HG03025 (cell line): ENCODE data around the gene AFAP1.

ENCODE experiments used
- ATAC-seq: cut with Tn5 transposase; IDR thresholded peaks from one replicate; pipeline ENCODE4 v1.9.1; 2021; ENCODE audit warnings: mild to moderate bottlenecking, moderate library complexity; ENCODE audit not compliant: unreplicated experiment, low FRiP score

AFAP1 gene

DNA sequence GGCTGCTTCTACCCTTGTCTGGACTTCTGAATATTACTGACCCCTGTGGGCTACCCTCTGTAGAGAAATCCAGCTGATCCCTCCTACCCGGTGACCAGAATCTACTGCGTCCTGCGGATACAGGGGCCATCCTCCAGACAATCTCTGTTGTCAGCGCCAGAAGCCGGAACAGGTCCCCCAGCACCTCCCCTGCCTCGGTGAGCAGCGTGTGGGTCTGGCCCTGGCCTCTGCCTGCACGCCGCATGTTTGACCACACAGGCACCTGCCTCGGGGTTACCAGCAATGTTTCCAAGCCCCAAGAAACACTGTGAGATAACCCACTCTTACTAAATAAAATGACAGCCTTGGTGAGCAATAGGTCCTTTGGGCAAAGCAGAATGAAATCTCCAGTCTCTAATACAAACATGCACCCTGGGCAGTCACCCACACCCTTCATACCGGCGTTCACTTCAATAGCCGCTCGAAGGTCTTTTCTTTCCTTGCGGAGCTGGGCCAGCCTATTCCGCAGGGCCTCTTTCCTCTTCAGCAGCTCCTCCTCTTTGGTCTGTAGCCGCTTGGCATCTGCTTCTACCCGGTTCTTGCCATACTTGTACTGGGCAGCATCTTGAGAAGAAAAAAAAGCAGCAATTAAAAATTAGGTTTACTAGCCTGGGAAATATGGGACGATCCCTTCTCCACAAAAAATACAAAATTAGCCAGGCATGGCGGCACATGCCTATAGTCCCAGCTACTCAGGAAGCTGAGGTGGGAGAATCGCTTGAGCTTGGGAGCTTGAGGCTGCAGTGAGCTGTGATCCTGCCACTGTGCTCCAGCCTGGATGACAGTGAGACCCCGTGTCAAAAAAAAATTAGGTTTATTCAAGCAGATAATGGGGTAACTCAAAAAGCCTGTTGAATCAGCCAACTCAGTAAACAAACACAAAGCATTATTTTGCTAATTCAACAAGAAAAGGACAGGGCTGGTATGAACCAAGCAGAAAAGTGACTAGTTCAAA lies 165.1 kb downstream of the AFAP1 start:
- ATAC-seq: no peak

DNA sequence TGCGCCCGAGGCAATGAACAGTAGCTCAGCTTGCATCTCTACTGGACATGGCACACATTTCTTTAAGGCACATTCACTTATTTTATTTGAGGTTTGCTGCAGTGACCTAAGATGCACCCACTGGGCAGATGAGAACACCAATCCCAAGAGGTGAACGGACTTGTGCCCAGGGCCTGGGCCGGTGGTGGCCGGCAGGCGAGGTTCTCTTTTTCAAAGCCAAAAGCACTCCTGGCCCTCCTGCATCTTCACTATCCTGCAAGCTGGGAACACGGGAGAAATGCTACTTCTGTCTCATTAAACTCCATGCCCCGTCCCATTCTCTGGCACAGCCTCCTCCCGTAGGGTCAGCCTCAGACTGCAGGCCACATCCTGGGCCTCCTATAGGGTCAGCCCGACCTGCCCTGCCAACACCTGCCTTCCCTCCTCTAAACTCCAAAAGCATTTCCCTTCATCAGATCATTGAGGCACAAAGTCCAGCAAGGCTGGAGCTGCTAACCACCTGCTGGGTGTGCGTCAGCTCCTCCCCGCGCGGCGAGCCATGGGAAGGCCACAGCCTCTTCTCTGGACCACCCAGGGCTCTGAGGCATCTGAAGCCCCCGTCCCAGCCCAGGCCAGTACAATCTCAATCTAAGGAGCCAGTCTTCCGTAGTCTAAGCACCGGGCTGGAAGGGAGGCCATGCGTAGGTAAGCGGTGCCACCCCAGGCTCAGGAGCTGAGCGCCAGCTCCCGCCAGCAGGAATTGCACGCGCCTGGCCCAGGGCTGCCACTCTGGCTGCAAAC lies 166.1 kb downstream of the AFAP1 start:
- no peak for ATAC-seq

DNA sequence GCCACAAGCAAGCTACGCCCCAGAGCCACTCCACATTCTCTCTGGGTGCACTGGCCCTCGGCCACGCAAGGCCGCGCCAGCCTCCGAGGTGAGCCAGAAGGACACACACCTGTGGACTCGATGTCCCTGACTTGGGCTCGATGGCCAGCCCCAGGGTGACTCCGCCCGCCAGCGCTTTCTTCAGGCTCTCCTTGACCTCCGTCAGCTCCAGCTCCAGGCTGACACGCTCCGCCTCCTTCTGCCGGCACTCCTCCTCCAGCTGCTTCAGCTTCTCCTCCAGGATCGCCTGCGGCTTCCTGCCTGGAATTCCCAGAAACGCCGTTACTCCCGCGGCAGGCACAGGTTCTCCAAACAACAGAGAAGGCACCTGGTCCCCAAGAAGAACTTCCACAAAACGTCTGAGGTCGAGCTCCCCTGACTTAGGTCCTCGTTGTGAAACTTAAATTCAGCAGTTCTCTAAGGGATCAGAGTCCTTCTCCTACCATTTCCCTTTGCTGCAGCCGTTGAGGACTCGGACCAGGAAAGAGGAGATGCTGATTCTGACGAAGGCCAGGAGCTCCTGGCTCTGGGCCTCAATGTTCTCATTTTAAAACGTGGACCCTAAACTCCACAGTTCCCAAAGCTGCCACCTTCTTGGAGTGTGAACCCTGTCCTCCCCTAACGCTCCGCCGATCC lies 166.8 kb downstream of the AFAP1 start:
- ATAC-seq: no peak

DNA sequence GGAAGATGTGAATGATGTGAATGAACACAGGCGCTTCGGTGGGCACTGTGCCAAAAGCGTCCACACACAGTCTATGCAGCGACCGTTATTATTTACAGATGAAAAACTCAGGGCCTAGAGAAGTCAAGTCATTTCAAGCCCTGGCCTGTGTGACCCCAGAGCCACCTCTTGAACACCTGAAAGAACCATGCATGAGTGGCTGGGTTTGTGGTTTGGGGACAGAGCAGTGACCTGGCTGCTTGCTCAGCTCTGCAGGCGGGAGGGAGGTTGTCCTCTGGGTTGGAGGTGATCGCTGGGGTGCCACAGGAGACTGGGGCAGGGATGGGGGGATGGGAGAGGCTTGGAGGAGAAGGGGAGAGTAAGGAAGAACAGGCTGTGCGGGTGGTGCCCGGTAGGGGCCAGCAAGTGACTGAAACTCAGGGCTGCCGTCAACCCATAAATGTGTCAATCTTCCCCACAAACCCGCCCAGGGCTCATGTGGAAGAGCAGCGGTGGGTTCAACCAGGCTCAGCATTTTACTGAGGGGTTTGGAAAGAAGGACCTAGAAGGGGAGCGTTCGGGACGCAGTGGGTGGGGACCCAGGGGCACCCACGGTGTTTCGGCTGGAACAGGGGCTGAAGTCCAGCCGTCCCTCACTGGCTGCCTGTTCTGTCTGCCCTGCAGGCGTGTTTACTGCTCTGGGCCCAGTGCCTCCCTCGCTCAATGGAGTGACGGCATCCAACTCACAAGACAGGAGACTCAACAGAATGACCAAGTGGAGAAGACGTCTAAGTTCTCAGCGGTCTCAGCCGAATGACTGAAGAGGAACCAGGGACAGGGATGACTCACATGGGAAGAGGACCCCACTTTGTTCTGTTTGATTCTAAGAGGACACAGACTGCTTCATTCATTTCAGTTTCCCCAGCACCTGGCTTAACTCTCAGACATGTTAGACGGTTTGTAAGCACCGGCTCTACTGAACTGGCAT lies 167.8 kb downstream of the AFAP1 start:
- peak; percentile 86 for ATAC-seq

DNA sequence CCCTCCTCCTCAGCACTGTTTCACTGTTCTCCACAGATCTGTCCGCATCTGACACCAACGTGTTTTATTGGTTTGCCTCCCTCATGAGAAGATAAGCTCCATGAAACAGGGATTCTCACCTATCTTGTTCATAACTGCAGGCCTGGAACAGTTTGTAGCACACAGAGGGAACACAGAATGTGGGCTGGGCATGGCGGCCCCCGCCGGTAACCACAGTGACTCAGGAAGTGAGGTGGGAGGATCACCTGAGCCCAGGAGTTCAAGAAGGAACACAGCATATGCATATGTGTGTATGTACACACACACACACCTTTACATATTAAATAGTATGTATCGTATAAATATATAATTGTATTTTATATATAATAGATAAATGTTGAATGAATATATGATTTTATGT lies 168.6 kb downstream of the AFAP1 start:
- no peak for ATAC-seq

DNA sequence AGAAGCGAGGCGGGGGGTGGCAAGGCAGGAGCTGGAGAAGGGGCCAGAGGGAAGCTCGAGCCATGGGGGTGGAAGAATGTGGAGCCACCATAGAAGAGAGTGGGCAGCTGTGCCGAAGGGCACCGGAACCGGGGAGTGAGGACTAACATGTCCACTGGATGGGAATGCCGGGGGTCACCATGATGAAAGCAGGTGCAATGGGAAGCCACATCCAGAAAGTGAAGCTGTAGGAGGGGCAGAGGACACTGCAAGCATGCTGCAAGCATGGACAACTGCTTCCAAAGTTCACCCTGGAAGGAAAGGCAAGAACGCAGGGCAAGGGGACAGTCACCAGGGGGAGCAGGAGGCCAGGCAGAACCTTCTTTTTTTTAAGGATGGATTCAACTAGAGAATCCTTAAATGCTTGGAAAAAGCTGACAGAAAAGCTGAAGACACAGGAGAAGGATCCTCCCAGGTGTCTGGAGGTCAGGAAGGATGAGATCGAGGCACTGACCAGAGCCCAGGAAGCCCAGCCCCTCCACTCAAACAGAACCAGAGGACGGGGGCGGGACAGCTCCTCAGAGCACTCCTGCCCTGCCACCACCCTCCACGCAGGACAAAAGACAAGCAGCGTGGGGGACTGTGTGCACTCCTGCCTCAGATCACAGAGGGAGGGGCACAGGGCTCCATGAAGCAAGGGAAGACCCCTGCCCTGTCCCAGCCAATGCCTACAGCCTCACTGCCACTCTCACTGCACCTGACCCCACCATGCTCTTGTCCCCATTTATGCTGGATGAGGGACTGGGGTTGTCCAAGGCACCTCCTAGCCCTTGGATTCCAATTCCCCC lies 169.2 kb downstream of the AFAP1 start:
- no peak for ATAC-seq

DNA sequence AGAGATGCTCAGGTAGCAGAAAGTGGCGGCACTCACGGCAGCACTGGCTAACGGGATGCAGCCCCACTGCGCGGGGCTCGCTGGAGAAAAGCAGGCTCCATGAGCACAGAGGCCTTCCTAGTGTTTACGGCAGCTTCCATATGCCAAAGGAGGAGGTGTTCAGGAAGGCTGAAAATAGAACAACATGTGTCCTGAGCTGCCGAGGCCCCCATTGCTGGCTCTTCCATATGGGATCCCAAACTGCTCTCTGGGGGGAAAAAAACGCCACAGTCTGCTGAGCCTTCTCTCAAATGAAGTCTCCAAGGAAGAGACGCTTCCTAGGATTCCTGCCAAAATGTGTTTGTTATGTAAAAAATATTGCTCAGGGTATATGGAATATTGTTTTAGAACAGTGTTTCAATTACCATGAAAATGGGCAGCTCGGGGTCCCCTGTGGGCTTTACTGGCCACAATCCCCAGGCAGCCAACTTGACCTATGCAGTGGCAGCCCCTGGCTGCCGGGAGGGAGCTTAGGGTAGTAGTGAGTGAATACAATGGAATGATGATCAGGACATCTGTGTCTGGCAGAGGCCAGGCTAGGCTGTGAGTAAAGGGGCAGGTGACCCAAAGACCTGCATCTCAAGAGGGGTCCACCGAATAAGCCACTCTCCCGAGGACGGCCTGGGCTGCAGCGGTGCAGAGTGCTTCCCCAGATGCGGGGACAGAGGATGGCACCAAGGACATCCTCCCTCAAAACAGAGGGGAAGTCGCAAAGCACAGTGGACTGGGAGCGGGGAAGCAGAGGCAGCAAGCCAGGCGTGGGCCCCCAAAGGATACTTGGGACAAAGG lies 170.1 kb downstream of the AFAP1 start:
- ATAC-seq: no peak

DNA sequence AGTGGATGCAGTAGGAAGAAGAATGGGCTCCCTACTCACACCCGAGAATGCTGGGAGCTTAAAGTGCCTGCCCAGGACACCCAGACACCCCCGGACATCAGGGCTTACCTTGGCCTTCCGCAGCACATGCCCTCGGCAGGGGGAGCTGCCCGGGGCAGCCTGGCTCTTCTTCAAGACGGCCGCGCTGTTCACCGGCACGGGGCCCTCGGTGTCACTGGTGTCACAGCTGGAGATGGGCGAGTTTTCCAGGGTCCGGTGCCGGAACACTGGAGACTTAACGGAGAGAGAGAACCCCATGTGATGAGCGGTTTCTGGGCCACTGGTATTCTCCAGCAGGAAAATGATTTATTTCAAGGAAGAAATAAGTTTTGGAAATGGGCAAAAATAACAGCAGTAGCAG lies 170.9 kb downstream of the AFAP1 start:
- ATAC-seq: no peak

DNA sequence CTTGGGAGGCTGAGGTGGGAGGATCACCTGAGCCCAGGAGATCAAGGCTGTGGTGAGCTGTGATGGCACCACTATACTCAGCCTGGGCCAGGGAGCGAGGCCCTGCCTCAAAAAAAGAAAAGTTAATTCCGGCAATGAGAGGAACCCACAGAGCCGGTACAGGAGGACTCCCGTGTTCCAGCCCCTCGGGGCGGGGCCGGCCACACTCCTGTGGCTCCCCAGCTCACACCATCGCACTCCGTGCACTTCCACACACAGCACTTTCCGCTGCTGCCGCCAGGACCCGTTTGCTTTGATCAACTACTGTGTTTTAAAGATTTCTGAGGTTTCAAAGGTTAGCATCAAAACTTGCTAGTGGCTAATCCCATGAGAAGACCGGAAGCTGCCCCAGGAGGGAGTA lies 171.7 kb downstream of the AFAP1 start:
- ATAC-seq: no peak

DNA sequence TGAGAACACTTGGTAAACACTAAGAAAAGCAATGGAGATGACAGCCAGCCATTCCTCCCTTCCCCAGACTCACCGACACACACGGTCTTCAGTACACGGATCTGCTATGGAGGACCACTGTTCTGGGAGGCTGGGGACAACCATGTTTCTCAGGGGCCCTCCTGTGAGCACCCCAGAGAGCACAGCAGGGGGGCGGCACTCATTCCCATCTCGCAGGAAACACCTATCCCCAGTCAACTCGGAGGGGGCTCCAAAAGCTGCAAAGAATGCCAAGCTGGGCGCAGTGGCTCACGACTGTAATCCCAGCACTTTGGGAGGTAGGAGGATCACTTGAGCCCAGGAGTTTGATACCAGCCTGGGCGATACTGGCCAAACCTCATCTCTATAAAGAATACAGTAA lies 172.1 kb downstream of the AFAP1 start:
- no peak for ATAC-seq

DNA sequence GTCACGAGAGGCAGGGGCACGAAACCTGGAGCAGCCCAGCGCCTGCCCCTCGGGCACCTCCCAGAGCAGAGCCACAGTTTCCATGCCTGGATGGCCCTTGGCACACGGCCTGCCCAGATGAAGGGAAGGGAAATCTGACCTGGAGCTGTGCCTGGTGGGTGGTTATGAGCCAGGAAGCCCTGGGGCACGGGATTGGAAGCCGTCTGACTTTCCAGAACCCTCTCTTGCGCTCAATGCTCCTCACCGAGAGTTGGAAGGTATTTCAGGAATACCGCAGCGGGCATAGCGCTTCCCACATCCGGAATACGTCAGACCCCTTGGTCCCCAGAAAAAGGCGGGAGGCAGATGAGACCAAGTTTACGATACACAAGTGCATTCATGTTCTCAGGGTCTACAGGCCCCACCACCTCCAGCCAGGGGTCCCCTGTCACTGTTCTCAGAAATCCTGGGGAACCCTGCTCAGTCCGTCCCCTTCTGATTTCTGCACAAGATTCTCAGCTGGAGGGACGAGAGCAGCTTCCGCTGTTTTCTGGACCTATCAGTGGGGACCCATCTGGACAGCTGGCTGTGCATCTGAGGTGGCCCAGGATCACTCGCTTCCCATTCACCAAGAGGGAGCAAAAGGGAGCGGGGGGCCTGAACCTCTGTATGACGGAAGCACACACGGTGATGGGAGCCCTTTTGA lies 172.9 kb downstream of the AFAP1 start:
- ATAC-seq: no peak

DNA sequence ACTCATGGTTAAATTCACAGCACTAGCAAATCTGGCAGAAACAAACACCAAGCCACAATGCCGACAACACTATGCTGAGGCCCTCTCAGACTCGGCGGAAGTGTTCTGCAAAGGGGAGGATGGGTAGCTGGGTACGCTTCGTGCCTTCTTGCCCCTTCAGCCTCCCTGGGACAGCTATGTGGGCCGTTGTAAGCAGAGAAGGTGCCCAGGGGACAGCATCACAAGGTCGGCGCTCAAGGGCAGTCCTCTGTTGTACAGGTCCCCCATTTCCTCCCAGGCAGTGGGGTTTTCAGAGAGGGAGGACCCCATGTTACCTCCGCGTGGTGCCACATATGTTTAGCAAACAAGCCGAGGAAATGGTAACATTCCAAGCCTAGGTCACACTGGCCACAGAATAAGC lies 173.6 kb downstream of the AFAP1 start:
- ATAC-seq: no peak

DNA sequence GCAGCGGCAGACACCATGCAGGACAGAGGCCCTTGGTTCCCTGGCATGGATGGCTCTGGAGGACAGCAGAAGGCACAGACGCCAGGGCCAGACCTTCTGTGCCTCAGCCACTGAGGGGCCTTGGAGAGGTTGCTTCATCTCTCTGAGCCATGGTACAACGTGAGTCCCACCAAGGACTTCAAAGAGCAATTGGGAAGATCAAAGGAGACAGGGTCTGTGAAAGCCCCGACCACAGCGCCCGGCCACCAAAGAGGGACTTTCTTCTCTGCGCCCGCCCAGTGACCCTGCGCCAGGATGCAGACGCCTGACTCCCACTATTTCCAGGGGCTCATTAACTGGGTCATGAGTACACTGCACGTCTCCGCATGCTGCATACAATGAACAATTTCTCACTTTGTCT lies 174.0 kb downstream of the AFAP1 start:
- no peak for ATAC-seq

DNA sequence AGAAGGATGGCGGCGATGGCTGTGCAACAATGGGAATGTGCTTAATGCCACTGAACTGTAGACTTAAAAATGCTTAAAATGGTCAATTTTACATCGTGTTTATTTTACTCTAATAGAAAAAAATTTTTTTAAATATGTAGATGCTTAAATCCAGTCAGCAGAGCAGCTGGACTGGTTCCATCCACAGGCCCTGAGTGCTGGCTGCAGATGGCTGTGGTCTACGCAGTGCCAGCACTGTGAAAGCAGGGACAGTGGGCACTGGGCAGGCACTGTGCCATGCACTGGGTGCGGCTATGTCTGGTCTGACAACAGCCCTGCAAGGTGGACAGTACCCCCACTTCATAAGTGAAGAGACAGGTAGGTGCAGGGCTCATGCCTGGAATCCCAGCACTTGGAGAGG lies 175.2 kb downstream of the AFAP1 start:
- ATAC-seq: no peak

DNA sequence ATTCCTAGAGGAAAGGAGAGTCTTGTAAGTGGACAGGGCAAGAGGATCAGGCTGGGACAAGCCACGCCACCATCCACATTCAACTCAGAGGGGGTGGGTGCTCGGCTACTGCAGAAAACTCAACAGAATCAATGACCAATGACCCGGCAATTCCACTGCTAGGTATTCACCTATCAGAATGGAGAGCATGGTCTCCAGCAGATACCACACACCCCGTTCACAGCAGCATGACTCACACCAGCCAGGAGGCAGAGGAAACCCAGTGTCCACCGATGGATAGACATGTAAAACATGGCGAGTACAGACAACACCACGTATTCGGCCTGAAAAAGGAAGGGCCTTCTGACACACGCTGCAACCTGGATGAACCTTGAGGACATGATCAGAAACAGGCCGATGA lies 175.9 kb downstream of the AFAP1 start:
- no peak for ATAC-seq

DNA sequence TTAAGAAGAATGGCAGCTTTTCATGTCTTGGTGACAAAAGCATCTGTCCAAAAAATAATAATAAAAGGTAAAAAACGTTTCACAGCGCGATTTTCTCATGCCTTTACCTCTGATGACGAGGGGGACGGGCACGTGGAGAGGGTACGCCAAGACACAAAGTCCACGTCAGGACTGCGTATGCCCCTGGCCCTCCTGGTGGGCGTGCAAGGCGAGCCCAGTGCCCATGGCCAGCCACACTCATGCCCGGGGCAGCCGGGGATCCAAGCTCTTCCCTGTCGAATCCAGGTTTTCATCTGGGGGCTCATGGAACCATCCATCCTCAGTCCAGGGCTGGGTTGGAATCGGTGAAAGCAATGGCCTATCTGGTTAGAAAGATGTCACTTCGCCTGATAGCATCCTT lies 176.6 kb downstream of the AFAP1 start:
- ATAC-seq: no peak

DNA sequence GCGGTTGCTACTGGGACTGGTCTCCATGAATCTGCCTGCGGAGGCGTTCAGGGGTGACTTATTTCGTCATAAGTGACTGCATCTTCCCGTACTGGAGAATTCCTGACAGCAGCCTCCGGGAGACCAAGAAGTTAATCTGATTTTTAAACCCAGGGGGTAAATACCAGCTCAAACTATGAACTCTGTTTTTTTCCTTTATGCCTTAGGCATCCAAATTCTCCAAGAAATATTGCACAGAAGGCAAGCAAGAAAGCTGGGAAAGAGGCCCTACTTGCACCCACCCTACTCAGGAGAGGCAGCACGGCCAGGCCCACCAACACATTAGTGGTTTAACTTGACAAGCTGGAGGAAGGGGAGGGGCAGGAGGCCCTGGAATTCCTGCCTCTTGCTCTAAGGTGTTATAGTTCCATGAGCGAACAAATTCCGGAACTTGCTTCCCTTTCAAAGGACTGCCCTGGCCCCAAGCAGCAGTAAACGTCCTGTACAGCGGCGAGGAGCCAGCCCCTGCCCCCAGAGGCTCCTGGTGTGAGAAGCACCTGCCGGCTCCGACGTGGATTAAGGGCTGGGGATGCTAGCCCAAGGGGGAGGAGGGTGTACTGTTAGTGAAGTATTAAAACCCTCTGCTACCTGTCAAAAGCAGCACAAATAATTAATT lies 177.2 kb downstream of the AFAP1 start:
- ATAC-seq: no peak
